Measurements from ENCODE around the gene CCL1. TPM values are rescaled to one million over a fixed set of nuclear protein-coding genes. Genes with fewer than 3 reads are reported as not detected.

Gene CCL1
- total and polyA plus RNA-seq, 10 of the 15 experiments (the other 5 are each of a cell fraction or from before 2014, with no cell fraction given): 0.14 to 1.8 (median 0.40) TPM; not detected in 3

DNA sequence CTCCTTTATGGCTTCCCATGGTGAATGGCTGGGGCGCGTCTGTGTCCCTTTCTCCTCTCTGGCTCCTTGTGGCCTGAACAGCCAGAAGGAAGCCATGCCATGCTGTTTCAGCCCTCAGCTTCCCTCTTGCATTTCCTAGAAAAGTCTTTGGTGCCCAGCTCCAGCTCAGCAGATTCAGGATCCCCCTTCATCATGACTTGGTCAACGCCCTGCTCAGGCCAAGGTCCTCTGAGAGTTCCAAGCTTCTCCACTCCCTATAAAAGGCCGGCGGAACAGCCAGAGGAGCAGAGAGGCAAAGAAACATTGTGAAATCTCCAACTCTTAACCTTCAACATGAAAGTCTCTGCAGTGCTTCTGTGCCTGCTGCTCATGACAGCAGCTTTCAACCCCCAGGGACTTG lies 6.8 kb downstream of the CCL1 start, which contains the start of gene CCL13 (continued):
- TF ChIP-seq MEF2B (IDR thresholded peaks at IDR 0.05; ENCODE audit: partially characterized antibody, poor library complexity, severe bottlenecking) (no peak), SUZ12 (IDR thresholded peaks at IDR 0.05; ENCODE audit: unreplicated experiment) (no peak), ZZZ3 (IDR thresholded peaks at IDR 0.05; ENCODE audit: control insufficient read depth, insufficient read length, low read depth) (no peak)
- TF ChIP-seq, protein P1, sequence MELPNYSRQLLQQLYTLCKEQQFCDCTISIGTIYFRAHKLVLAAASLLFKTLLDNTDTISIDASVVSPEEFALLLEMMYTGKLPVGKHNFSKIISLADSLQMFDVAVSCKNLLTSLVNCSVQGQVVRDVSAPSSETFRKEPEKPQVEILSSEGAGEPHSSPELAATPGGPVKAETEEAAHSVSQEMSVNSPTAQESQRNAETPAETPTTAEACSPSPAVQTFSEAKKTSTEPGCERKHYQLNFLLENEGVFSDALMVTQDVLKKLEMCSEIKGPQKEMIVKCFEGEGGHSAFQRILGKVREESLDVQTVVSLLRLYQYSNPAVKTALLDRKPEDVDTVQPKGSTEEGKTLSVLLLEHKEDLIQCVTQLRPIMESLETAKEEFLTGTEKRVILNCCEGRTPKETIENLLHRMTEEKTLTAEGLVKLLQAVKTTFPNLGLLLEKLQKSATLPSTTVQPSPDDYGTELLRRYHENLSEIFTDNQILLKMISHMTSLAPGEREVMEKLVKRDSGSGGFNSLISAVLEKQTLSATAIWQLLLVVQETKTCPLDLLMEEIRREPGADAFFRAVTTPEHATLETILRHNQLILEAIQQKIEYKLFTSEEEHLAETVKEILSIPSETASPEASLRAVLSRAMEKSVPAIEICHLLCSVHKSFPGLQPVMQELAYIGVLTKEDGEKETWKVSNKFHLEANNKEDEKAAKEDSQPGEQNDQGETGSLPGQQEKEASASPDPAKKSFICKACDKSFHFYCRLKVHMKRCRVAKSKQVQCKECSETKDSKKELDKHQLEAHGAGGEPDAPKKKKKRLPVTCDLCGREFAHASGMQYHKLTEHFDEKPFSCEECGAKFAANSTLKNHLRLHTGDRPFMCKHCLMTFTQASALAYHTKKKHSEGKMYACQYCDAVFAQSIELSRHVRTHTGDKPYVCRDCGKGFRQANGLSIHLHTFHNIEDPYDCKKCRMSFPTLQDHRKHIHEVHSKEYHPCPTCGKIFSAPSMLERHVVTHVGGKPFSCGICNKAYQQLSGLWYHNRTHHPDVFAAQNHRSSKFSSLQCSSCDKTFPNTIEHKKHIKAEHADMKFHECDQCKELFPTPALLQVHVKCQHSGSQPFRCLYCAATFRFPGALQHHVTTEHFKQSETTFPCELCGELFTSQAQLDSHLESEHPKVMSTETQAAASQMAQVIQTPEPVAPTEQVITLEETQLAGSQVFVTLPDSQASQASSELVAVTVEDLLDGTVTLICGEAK (IDR thresholded peaks at IDR 0.05; ENCODE audit: borderline replicate concordance): no peak

DNA sequence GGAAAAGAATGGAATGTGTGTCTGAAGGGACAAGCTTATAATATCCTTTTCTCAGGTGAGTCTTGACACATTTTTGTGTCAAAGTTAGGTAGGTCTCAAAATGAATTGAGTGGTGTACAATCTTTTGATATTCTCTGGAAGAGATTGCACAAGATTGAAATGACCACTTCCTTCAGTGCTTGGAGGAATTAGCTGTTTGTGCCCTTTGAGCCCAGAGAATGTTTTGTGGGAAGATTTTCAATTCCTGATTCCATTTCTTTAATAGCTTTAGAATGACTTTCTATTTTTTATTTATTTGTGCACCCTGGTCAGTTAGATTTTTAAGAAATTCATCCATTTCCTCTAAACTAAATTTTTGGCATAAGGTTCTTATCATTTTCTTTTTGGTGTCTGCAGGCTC lies 8.4 kb downstream of the CCL1 start:
- in situ Hi-C loops (cut with MboI): no loop called here
- Histone ChIP-seq H3K9me3 (replicated peaks; ENCODE audit: control insufficient read depth, insufficient read depth, low read length) (no peaks in the 10 kb centered on the region), H3K36me3 (ENCODE audit: control insufficient read depth in 2 of 2, insufficient read depth in 2 of 2, low read length in 1 of 2) (no peaks in the 10 kb centered on the region), H3K4me3 (no peak overlapping the region), H2AFZ (ENCODE audit: control insufficient read depth, low read depth, low read length) (no peak overlapping the region), H4K20me1 (ENCODE audit: control insufficient read depth, insufficient read depth) (no peaks in the 10 kb centered on the region), H3K27me3 (replicated peaks in 1 of 2; ENCODE audit: control insufficient read depth in 2 of 2, insufficient read depth in 2 of 2, low read length in 1 of 2) (peaks cover 0 to 5% of the 10 kb centered on the region in 2 experiments; a peak in 1 of 4 replicates), H3K4me1 (ENCODE audit: control insufficient read depth, insufficient read depth, low read length) (no peaks in the 10 kb centered on the region), H3K79me2 (ENCODE audit: control insufficient read depth, insufficient read depth, low read length) (no peaks in the 10 kb centered on the region), H3K27ac (ENCODE audit: control insufficient read depth, insufficient read depth) (no peak overlapping the region), H3K9ac (ENCODE audit: control insufficient read depth, insufficient read depth, low read length) (no peak overlapping the region), H3K4me2 (ENCODE audit: control insufficient read depth, insufficient read depth) (no peak overlapping the region)
- ChIA-PET CTCF (interaction anchor here (0.8 to 3.1 kb wide), 5 partner anchors 22 to 165 kb away, joined by 3 to 18 read pairs (median 3); no protein-coding TSS in a partner anchor), SMC1A (ENCODE audit: uncharacterized antibody, unreplicated experiment) (interaction anchor here (0.6 to 2.1 kb wide), 5 partner anchors 23 to 153 kb away, joined by 3 to 11 read pairs (median 3); no protein-coding TSS in a partner anchor), RAD21 (ENCODE audit: unreplicated experiment) (interaction anchor here (1.7 kb wide), 1 partner anchor 154 kb away, joined by 4 read pairs; no protein-coding TSS in a partner anchor), POLR2A (no interaction called here)
- intact Hi-C loops (cut with micrococcal nuclease; ENCODE audit: unreplicated experiment): no loop called here
- ATAC-seq (no peak), DNase-seq (ENCODE audit: low read depth, low spot score) (no peak), FAIRE-seq (no peak)
- BruUV-seq (replicated peaks): no TSS peak
- TF ChIP-seq, protein P2, sequence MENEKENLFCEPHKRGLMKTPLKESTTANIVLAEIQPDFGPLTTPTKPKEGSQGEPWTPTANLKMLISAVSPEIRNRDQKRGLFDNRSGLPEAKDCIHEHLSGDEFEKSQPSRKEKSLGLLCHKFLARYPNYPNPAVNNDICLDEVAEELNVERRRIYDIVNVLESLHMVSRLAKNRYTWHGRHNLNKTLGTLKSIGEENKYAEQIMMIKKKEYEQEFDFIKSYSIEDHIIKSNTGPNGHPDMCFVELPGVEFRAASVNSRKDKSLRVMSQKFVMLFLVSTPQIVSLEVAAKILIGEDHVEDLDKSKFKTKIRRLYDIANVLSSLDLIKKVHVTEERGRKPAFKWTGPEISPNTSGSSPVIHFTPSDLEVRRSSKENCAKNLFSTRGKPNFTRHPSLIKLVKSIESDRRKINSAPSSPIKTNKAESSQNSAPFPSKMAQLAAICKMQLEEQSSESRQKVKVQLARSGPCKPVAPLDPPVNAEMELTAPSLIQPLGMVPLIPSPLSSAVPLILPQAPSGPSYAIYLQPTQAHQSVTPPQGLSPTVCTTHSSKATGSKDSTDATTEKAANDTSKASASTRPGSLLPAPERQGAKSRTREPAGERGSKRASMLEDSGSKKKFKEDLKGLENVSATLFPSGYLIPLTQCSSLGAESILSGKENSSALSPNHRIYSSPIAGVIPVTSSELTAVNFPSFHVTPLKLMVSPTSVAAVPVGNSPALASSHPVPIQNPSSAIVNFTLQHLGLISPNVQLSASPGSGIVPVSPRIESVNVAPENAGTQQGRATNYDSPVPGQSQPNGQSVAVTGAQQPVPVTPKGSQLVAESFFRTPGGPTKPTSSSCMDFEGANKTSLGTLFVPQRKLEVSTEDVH (IDR thresholded peaks at IDR 0.05; ENCODE audit: low read depth, partially characterized antibody): no peak
- TF ChIP-seq CHD4 (IDR thresholded peaks at IDR 0.05) (no peak), TAF1 (IDR thresholded peaks at IDR 0.05; ENCODE audit: borderline replicate concordance, low read depth, low read length) (no peak), TCF12 (IDR thresholded peaks at IDR 0.05; ENCODE audit: low read depth, low read length) (no peak), HDAC6 (IDR thresholded peaks at IDR 0.05; ENCODE audit: unreplicated experiment) (no peak), NRF1 (conservative IDR thresholded peaks at IDR 0.05; ENCODE audit: low read depth, low read length) (no peak), RAD51 (IDR thresholded peaks at IDR 0.05) (no peak), FOXM1 (IDR thresholded peaks at IDR 0.05; ENCODE audit: low read depth, low read length) (no peak), PAX8 (IDR thresholded peaks at IDR 0.05) (no peak), CBX3 (IDR thresholded peaks at IDR 0.05; ENCODE audit: borderline replicate concordance, low read depth) (no peak), NFYB (IDR thresholded peaks at IDR 0.05; ENCODE audit: insufficient read depth, low read depth, low read length) (no peak), BCL11A (IDR thresholded peaks at IDR 0.05; ENCODE audit: low read depth, low read length) (no peak)

All from GM12878 (cell line).